Mesenchymal stem cell (in vitro differentiated cells and primary cell): ENCODE data around the gene GBP3.
A peak's percentile ranks its signal among the peaks of the same experiment; 100 is the strongest.
"Not testable (repeated sequence)": the region's sequence is repeated elsewhere in the genome, so short reads cannot be mapped to it uniquely, and the experiment has no call there.

ENCODE experiments used
- DNase-seq: peaks from one replicate; pipeline ENCODE4 v3.0.0-alpha.2; 2013
- H2AFZ ChIP-seq: one replicate; pipeline ENCODE4 v1.6.1; 2013; ENCODE audit warnings: low read depth, mild to moderate bottlenecking, control low read depth, inconsistent platforms, low read length, moderate library complexity
- H2AK5ac ChIP-seq: 2 replicates; pipeline ENCODE4 v1.6.1; 2013; ENCODE audit warnings: low read length, moderate library complexity, mild to moderate bottlenecking, inconsistent platforms; ENCODE audit not compliant: severe bottlenecking
- H2BK120ac ChIP-seq: one replicate; pipeline ENCODE4 v1.6.1; 2013; ENCODE audit warnings: low read depth, mild to moderate bottlenecking, inconsistent platforms, low read length, moderate library complexity
- H2BK12ac ChIP-seq, 2 experiments: one replicate each; pipeline ENCODE4 v1.6.1; 2013; ENCODE audit warnings: inconsistent platforms in 2 of 2, low read length in 2 of 2, mild to moderate bottlenecking in 2 of 2, moderate library complexity in 2 of 2, control low read depth in 1 of 2
- H2BK15ac ChIP-seq: one replicate; pipeline ENCODE4 v1.6.1; 2013; ENCODE audit warnings: mild to moderate bottlenecking, low read depth, inconsistent platforms; ENCODE audit not compliant: poor library complexity, severe bottlenecking
- H2BK5ac ChIP-seq: 2 replicates; pipeline ENCODE4 v1.6.1; 2013; ENCODE audit warnings: low read depth, mild to moderate bottlenecking, low read length, control low read depth, inconsistent platforms; ENCODE audit not compliant: poor library complexity, severe bottlenecking
- H3K14ac ChIP-seq, 2 experiments: one replicate each; pipeline ENCODE4 v1.6.1; 2013; ENCODE audit warnings: inconsistent platforms in 2 of 2, low read length in 2 of 2, control low read depth in 1 of 2, mild to moderate bottlenecking in 1 of 2, moderate library complexity in 1 of 2
- H3K18ac ChIP-seq, 2 experiments: one replicate each; pipeline ENCODE4 v1.6.1; 2013; ENCODE audit warnings: inconsistent platforms in 2 of 2, low read length in 2 of 2, control low read depth in 1 of 2, low read depth in 1 of 2, mild to moderate bottlenecking in 1 of 2
- H3K23ac ChIP-seq, 2 experiments: one replicate each; pipeline ENCODE4 v1.6.1; 2013; ENCODE audit warnings: inconsistent platforms in 2 of 2, low read length in 2 of 2, mild to moderate bottlenecking in 2 of 2, moderate library complexity in 2 of 2, control low read depth in 1 of 2
- H3K27ac ChIP-seq: 2 replicates; pipeline ENCODE4 v1.5.1; 2013; ENCODE audit warnings: mild to moderate bottlenecking, moderate library complexity, low read length, control low read depth, inconsistent platforms; ENCODE audit not compliant: poor library complexity, severe bottlenecking
- H3K27me3 ChIP-seq, 2 experiments: 2 replicates each; pipeline versions ENCODE4 v1.6.1 to v1.7.0; 2013; ENCODE audit warnings: low read length in 2 of 2, mild to moderate bottlenecking in 2 of 2, moderate library complexity in 2 of 2, control low read depth in 1 of 2, inconsistent platforms in 1 of 2; ENCODE audit not compliant: control insufficient read depth in 1 of 2, insufficient read depth in 1 of 2
- H3K36me3 ChIP-seq, 2 experiments: 2 replicates each; pipeline versions ENCODE4 v1.6.1 to v1.7.0; 2013; ENCODE audit warnings: low read length in 2 of 2, control low read depth in 1 of 2, inconsistent platforms in 1 of 2, low read depth in 1 of 2, mild to moderate bottlenecking in 1 of 2; ENCODE audit not compliant: insufficient read depth in 2 of 2, control insufficient read depth in 1 of 2
- H3K4ac ChIP-seq, 2 experiments: one replicate each; pipeline ENCODE4 v1.6.1; 2013; ENCODE audit warnings: inconsistent platforms in 2 of 2, low read length in 2 of 2, mild to moderate bottlenecking in 2 of 2, moderate library complexity in 2 of 2, control low read depth in 1 of 2, low read depth in 1 of 2
- H3K4me1 ChIP-seq: 2 replicates; pipeline ENCODE4 v1.6.1; 2013; ENCODE audit warnings: low read depth, low read length, control low read depth; ENCODE audit not compliant: control insufficient read depth, insufficient read depth
- H3K4me2 ChIP-seq: 2 replicates; pipeline ENCODE4 v1.6.1; 2013; ENCODE audit warnings: low read length, mild to moderate bottlenecking, inconsistent platforms; ENCODE audit not compliant: poor library complexity, severe bottlenecking
- H3K4me3 ChIP-seq, 2 experiments: 2 replicates each; pipeline versions ENCODE4 v1.5.1 to v1.7.0; 2013; ENCODE audit warnings: low read length in 2 of 2, mild to moderate bottlenecking in 2 of 2, control low read depth in 1 of 2, low read depth in 1 of 2; ENCODE audit not compliant: insufficient read depth in 1 of 2
- H3K79me1 ChIP-seq: replicated peaks from 2 replicates; pipeline ENCODE4 v1.6.1; 2013; ENCODE audit warnings: mild to moderate bottlenecking, control low read depth, low read length, inconsistent platforms; ENCODE audit not compliant: poor library complexity, severe bottlenecking
- H3K9ac ChIP-seq: 2 replicates; pipeline ENCODE4 v1.7.0; 2013; ENCODE audit warnings: mild to moderate bottlenecking, low read length, moderate library complexity
- H3K9me3 ChIP-seq: 2 replicates; pipeline ENCODE4 v1.7.0; 2013; ENCODE audit warnings: mild to moderate bottlenecking, low read length; ENCODE audit not compliant: control insufficient read depth
- H4K8ac ChIP-seq: one replicate; pipeline ENCODE4 v1.6.1; 2013; ENCODE audit warnings: inconsistent platforms, mild to moderate bottlenecking, low read length, moderate library complexity
- H4K91ac ChIP-seq: one replicate; pipeline ENCODE4 v1.6.1; 2013; ENCODE audit warnings: mild to moderate bottlenecking, low read length, inconsistent platforms
- WGBS: methylation state at CpG from one replicate; pipeline ENCODE4 v1.1.7; 2013; ENCODE audit warnings: mixed read lengths; 5-methylcytosine and 5-hydroxymethylcytosine counted together

The GBP3 gene

DNA sequence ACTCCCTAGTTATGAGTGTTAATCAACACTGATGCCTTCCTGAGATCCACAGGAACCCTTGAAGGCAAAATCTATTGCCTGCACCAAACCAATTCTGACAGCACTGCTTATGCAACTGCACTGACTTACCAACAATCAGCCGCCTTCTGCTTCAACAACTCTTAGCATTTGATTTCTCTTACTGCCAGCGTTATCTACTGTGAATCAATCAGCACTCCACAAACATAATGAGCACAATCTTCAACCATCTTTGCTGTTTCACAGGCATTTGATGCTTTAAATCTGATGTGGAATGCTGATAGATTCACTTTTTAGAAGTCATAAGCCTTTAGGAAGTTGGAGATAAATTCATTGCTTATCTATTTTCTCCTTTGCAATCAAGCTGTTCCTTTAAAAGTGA is 41.2 kb downstream of the GBP3 start:
- H2AFZ ChIP-seq, H3K9ac ChIP-seq, H2BK12ac ChIP-seq, H3K4me2 ChIP-seq, H3K4me1 ChIP-seq, DNase-seq, H3K4ac ChIP-seq, H3K23ac ChIP-seq, H3K27ac ChIP-seq, H3K14ac ChIP-seq, H2AK5ac ChIP-seq, H3K18ac ChIP-seq, H3K4me3 ChIP-seq, H2BK120ac ChIP-seq, H4K91ac ChIP-seq, H2BK15ac ChIP-seq, H3K9me3 ChIP-seq, H3K27me3 ChIP-seq, H2BK5ac ChIP-seq, H4K8ac ChIP-seq: not testable (repeated sequence)
- Histone ChIP-seq H3K79me1 (peaks cover 23% of the 10 kb centered on the region), H3K36me3 (peaks cover 5 to 26% of the 10 kb centered on the region in 2 experiments)
- WGBS, result 60% methylated on average over 1 of the region's 2 CpGs

DNA sequence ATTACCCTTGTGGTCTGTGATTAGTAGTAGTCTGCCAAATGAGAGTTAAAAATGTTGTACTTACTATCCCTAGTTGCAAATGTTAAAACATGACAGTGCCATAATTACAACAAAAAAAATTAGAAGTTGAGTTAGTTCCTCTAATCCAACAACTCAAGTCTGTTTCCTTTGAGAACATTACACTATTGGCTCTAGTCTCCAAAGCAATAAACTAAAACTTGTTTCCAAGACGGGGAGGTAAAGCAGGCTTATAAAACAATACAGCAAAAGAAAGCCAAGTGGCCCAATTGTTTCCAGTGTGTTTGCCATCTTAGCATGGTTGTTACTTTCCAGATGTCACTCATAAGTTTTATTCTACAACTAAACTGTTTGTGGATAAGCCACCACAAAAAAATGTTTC is 41.8 kb downstream of the GBP3 start:
- Histone ChIP-seq H3K9me3 (no peaks in the 10 kb centered on the region), H4K91ac (no peak overlapping the region), H3K23ac (no peak overlapping the region), H3K14ac (no peak overlapping the region), H3K4me1 (peaks cover 3% of the 10 kb centered on the region), H2AK5ac (no peak overlapping the region), H3K36me3 (peaks cover 2 to 27% of the 10 kb centered on the region in 2 experiments), H2BK12ac (no peak overlapping the region), H2BK120ac (no peak overlapping the region), H2BK5ac (no peak overlapping the region), H3K4me2 (no peak overlapping the region), H4K8ac (no peak overlapping the region), H2AFZ (no peak overlapping the region), H3K27ac (no peak overlapping the region), H2BK15ac (no peak overlapping the region), H3K4me3 (no peak overlapping the region), H3K4ac (no peak overlapping the region), H3K18ac (no peak overlapping the region), H3K27me3 (no peaks in the 10 kb centered on the region), H3K79me1 (peaks cover 24% of the 10 kb centered on the region), H3K9ac (no peak overlapping the region)
- DNase-seq, result no peak
- WGBS, result 100% methylated on average over 1 of the region's 1 CpG

DNA sequence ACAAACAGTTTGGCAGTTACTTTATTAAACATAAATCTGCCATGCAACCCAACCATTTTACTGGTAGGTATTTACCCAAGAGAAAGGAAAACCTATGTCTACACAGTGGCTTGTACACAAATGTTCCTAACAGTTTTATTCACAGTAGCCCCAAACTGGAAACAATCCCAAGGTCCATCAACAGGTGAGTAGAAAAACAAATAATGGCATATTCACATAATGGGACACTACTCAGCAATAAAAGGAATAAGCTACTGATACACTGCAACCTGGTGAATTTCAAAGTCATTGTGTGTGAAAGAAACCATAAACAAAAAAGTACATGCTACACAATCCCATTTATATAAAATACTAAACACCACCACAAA is 42.9 kb downstream of the GBP3 start:
- Histone ChIP-seq H3K79me1 (peaks cover 27% of the 10 kb centered on the region), H2AK5ac (no peak overlapping the region), H3K4me1 (peaks cover 3% of the 10 kb centered on the region), H3K4me3 (no peak overlapping the region), H3K14ac (no peak overlapping the region), H2BK12ac (no peak overlapping the region), H3K4ac (no peak overlapping the region), H2BK15ac (no peak overlapping the region), H3K18ac (no peak overlapping the region), H3K36me3 (peaks cover 2 to 27% of the 10 kb centered on the region in 2 experiments), H3K9me3 (no peaks in the 10 kb centered on the region), H3K27me3 (no peaks in the 10 kb centered on the region), H2BK120ac (no peak overlapping the region), H3K27ac (no peak overlapping the region), H2AFZ (no peak overlapping the region), H3K9ac (no peak overlapping the region), H2BK5ac (no peak overlapping the region), H3K4me2 (no peak overlapping the region), H3K23ac (no peak overlapping the region), H4K8ac (no peak overlapping the region), H4K91ac (no peak overlapping the region)
- DNase-seq, result no peak

DNA sequence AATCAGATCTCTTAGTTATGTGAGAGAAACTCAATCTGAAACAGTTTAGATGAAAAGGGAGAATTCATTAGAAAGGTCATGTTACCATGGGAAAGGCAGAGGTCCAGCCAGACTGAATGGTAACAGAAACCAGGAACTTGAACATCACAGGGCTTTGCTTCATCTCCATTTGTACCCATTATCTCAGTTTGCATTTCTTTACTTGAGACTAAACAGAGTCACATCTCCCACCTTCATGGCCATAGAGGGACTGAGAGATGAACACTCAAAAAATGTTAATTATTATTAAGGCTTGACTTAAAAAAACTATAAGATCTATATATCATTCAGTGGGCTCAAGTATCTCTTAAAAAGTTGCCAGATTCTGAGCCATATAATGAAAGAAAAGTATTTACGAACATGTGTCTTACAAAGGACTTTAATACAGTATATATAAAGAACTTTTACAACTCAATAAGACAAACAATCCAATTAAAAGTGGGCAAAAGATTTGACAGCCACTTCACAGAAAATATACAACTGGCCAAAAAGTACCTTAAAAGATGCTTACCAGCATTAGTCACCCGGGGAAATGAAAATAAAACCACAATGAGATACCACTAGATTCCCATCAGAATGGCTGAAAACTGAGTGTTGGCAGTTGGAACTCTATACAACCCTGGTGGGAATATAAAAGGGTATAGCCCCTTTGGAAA is 43.5 kb downstream of the GBP3 start:
- H3K23ac ChIP-seq, result no peak overlapping the region
- H2BK15ac ChIP-seq, result no peak overlapping the region
- H2AK5ac ChIP-seq, result no peak overlapping the region
- no peak overlapping the region for H2AFZ ChIP-seq
- no peak overlapping the region for H3K27ac ChIP-seq
- H2BK12ac ChIP-seq, result no peak overlapping the region
- no peak overlapping the region for H3K4ac ChIP-seq
- no peak overlapping the region for H4K8ac ChIP-seq
- H3K36me3 ChIP-seq, result peaks cover 2 to 27% of the 10 kb centered on the region in 2 experiments
- peak; percentile 54 for DNase-seq
- no peak overlapping the region for H2BK5ac ChIP-seq
- WGBS, result no CpG with 5 or more reads among the region's 2 CpGs
- no peaks in the 10 kb centered on the region for H3K27me3 ChIP-seq
- H3K79me1 ChIP-seq, result peaks cover 27% of the 10 kb centered on the region
- no peak overlapping the region for H4K91ac ChIP-seq
- peaks cover 2% of the 10 kb centered on the region for H3K4me1 ChIP-seq
- H3K4me3 ChIP-seq, result no peak overlapping the region
- H3K18ac ChIP-seq, result no peak overlapping the region
- H3K14ac ChIP-seq, result no peak overlapping the region
- H3K9ac ChIP-seq, result no peak overlapping the region
- no peaks in the 10 kb centered on the region for H3K9me3 ChIP-seq
- no peak overlapping the region for H3K4me2 ChIP-seq
- H2BK120ac ChIP-seq, result no peak overlapping the region
